Neural progenitor cell (in vitro differentiated cells): Measurements from ENCODE around the gene VPS13D. TPM values are rescaled to one million over a fixed set of nuclear protein-coding genes. Genes with fewer than 3 reads are reported as not detected.

Experiments used
- DNase-seq: peaks from one replicate; pipeline ENCODE4 v3.0.0-alpha.2; 2016; ENCODE audit warnings: low spot score
- H2AFZ ChIP-seq: fragments of 200-600 bp; sonication (generic); replicated peaks from 2 replicates; pipeline ENCODE4 v1.6.1; 2016; ENCODE audit warnings: antibody characterized with exemption
- H3F3A ChIP-seq: fragments of 200-600 bp; sonication (generic); 2 replicates; pipeline ENCODE4 v1.6.1; 2016; ENCODE audit warnings: antibody characterized with exemption, low read depth
- H3K27ac ChIP-seq: fragments of 200-600 bp; sonication (generic); 2 replicates; pipeline ENCODE4 v1.5.1; 2016; ENCODE audit warnings: mild to moderate bottlenecking
- H3K27me3 ChIP-seq: fragments of 200-600 bp; sonication (generic); 2 replicates; pipeline ENCODE4 v1.6.1; 2016; ENCODE audit warnings: mild to moderate bottlenecking, moderate library complexity
- H3K36me3 ChIP-seq: fragments of 200-600 bp; sonication (generic); 2 replicates; pipeline ENCODE4 v1.5.1; 2016
- H3K4me1 ChIP-seq: fragments of 200-600 bp; sonication (generic); 2 replicates; pipeline ENCODE4 v1.6.1; 2016; ENCODE audit warnings: mixed run types
- H3K4me2 ChIP-seq: fragments of 200-600 bp; sonication (generic); 2 replicates; pipeline ENCODE4 v1.6.1; 2016
- H3K4me3 ChIP-seq: fragments of 200-600 bp; sonication (generic); 2 replicates; pipeline ENCODE4 v1.5.1; 2016
- H3K79me2 ChIP-seq: fragments of 200-600 bp; sonication (generic); 2 replicates; pipeline ENCODE4 v1.6.1; 2016; ENCODE audit warnings: low read depth
- H3K9ac ChIP-seq: fragments of 200-600 bp; sonication (generic); 2 replicates; pipeline ENCODE4 v1.6.1; 2016
- H3K9me3 ChIP-seq: fragments of 200-600 bp; sonication (generic); 2 replicates; pipeline ENCODE4 v1.5.1; 2016; ENCODE audit warnings: low read depth
- H4K20me1 ChIP-seq: fragments of 200-600 bp; sonication (generic); 2 replicates; pipeline ENCODE4 v1.6.1; 2016; ENCODE audit warnings: low read depth
- H3K27ac Mint-ChIP-seq: 3 replicates; pipeline ENCODE4 v1.8.0; 2021; ENCODE audit warnings: mixed read lengths
- H3K27me3 Mint-ChIP-seq: 2 replicates; pipeline ENCODE4 v1.8.0; 2022; ENCODE audit warnings: low read depth, mild to moderate bottlenecking, inconsistent platforms, moderate library complexity, mixed read lengths; ENCODE audit not compliant: insufficient read depth
- H3K36me3 Mint-ChIP-seq: 3 replicates; pipeline ENCODE4 v1.8.0; 2021; ENCODE audit warnings: mixed read lengths
- H3K4me1 Mint-ChIP-seq: 3 replicates; pipeline ENCODE4 v1.8.0; 2021; ENCODE audit warnings: mixed read lengths
- H3K4me3 Mint-ChIP-seq: 3 replicates; pipeline ENCODE4 v1.8.0; 2021; ENCODE audit warnings: mild to moderate bottlenecking, moderate library complexity, mixed read lengths
- H3K9me3 Mint-ChIP-seq: 3 replicates; pipeline ENCODE4 v1.8.0; 2020; ENCODE audit warnings: mixed read lengths
- EZH2 ChIP-seq: fragments of 200-600 bp; sonication (generic); IDR thresholded peaks from 2 replicates; pipeline ENCODE4 v1.6.1; 2017; ENCODE audit warnings: antibody characterized with exemption, mild to moderate bottlenecking, moderate library complexity
- EZH2phosphoT487 ChIP-seq: fragments of 200-600 bp; sonication (generic); IDR thresholded peaks from 2 replicates; pipeline ENCODE4 v1.6.1; 2017; ENCODE audit warnings: antibody characterized with exemption
- total RNA-seq: library from RNA; depleted of rRNA; stranded (reverse); fragments of >200 nt; gene quantifications from 2 replicates; pipeline ENCODE4 v1.2.3, GENCODE V29; 2015; ENCODE audit warnings: low replicate concordance
- TF ChIP-seq, protein P1 (sequence below): fragments of 200-600 bp; sonication (generic); IDR thresholded peaks from 2 replicates; pipeline ENCODE4 v1.5.1; 2017; ENCODE audit warnings: antibody characterized with exemption, mild to moderate bottlenecking

VPS13D gene
- total RNA-seq, 1 donor from 2014 or later = 16.4 TPM

DNA sequence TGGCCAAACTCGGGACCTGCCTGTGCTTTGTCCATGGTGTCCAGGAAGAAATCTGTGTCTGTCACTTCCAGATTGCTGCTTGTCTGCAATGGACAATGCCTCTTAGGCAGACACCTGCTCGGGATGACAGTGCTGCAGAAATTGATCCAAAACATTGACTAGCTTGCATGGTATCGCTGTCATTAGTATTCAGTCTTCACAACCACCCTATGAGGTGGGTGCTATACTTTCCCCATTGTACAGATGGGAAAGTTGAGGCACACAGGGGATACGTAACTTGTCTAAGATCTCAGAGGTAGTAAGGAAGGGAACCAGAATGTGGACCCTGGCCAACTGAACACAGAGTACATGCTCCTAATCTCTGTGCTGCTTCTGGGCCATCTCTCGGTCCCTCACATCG, 249.5 kb downstream of the VPS13D start:
- Histone ChIP-seq H3K27me3 (no peaks in the 10 kb centered on the region), H4K20me1 (no peaks in the 10 kb centered on the region), H3K4me3 (no peak overlapping the region), H3K4me2 (no peak overlapping the region), H3K9me3 (no peaks in the 10 kb centered on the region), H3K4me1 (peaks cover 15% of the 10 kb centered on the region), H3F3A (no peaks in the 10 kb centered on the region), H3K9ac (no peak overlapping the region), H3K27ac (no peak overlapping the region), H3K79me2 (no peaks in the 10 kb centered on the region), H3K36me3 (no peaks in the 10 kb centered on the region), H2AFZ (no peak overlapping the region)
- Mint-ChIP-seq H3K27me3 (peaks cover 6% of the 10 kb centered on the region), H3K4me3 (no peak overlapping the region), H3K4me1 (peaks cover 18% of the 10 kb centered on the region), H3K27ac (peak overlapping the region; percentile 57), H3K9me3 (no peaks in the 10 kb centered on the region), H3K36me3 (no peaks in the 10 kb centered on the region)
- no peak for DNase-seq
- TF ChIP-seq, protein P1, sequence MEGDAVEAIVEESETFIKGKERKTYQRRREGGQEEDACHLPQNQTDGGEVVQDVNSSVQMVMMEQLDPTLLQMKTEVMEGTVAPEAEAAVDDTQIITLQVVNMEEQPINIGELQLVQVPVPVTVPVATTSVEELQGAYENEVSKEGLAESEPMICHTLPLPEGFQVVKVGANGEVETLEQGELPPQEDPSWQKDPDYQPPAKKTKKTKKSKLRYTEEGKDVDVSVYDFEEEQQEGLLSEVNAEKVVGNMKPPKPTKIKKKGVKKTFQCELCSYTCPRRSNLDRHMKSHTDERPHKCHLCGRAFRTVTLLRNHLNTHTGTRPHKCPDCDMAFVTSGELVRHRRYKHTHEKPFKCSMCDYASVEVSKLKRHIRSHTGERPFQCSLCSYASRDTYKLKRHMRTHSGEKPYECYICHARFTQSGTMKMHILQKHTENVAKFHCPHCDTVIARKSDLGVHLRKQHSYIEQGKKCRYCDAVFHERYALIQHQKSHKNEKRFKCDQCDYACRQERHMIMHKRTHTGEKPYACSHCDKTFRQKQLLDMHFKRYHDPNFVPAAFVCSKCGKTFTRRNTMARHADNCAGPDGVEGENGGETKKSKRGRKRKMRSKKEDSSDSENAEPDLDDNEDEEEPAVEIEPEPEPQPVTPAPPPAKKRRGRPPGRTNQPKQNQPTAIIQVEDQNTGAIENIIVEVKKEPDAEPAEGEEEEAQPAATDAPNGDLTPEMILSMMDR = no peak
- no peak for TF ChIP-seq EZH2phosphoT487
- TF ChIP-seq EZH2 = no peak

DNA sequence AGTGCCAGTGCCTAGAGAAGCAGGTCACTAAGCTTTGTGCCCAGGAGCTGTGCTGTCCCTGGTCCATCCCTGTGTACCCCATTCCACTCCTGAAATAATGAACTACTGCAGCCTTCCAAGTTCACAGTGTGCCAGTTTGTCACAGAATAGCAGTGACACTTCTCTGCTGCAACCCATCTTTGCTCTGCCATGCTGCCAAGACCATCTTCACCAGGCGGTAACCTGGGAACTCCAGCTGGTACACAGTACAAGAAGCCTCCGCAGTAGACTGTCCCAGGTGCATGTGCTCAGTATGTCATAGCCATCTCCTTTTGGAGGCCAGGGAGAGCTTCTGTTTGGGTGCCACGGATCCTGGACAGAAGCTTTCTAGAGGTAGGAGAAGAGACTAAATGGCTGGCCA, 250.2 kb downstream of the VPS13D start:
- Histone ChIP-seq H3K4me1 (peaks cover 15% of the 10 kb centered on the region), H2AFZ (no peak overlapping the region), H3K36me3 (no peaks in the 10 kb centered on the region), H4K20me1 (no peaks in the 10 kb centered on the region), H3K79me2 (no peaks in the 10 kb centered on the region), H3K4me3 (no peak overlapping the region), H3K4me2 (no peak overlapping the region), H3K27me3 (no peaks in the 10 kb centered on the region), H3F3A (no peaks in the 10 kb centered on the region), H3K27ac (no peak overlapping the region), H3K9me3 (no peaks in the 10 kb centered on the region), H3K9ac (no peak overlapping the region)
- no peak overlapping the region for H3K27ac Mint-ChIP-seq
- TF ChIP-seq EZH2phosphoT487 (no peak), EZH2 (no peak)
- TF ChIP-seq, protein P1 = no peak
- H3K9me3 Mint-ChIP-seq = no peaks in the 10 kb centered on the region
- peaks cover 4% of the 10 kb centered on the region for H3K27me3 Mint-ChIP-seq
- H3K36me3 Mint-ChIP-seq = no peaks in the 10 kb centered on the region
- no peak overlapping the region for H3K4me3 Mint-ChIP-seq
- no peak for DNase-seq
- H3K4me1 Mint-ChIP-seq = peaks cover 18% of the 10 kb centered on the region

DNA sequence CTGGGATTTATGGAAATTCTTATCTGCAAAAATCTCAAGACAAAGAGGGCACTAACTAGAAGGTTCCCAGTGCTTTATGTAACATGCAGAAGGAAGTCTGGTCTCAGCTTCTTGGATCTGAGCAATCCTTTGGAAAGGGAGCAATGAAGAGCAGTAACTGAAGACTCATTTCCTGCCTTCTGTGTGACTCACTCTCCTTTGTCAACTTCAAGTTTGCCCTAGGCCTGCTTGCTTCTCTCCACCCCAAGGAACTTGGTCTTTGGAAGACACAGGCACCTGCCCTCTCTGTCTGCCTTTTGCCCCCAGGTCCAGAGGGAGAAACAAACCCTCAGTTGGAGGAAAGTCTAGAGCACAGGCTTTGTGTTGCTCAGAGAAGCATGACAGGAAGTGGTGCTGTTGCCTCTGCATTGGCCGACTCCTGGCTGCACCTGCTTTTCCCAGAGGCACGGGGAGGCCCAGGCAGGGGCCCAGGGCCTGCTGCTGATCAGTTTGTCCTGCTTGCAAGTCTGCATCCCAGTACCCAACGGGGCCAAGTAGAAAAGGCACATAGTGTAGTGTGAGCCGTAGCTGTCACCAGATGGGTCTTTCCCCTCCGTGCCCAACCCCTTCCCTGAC, 251.0 kb downstream of the VPS13D start:
- H3K36me3 Mint-ChIP-seq = peaks cover under 1% of the 10 kb centered on the region
- Histone ChIP-seq H3K27me3 (no peaks in the 10 kb centered on the region), H3K4me3 (no peak overlapping the region), H3K9me3 (no peaks in the 10 kb centered on the region), H2AFZ (no peak overlapping the region), H3K36me3 (no peaks in the 10 kb centered on the region), H3K9ac (no peak overlapping the region), H4K20me1 (no peaks in the 10 kb centered on the region), H3K4me2 (no peak overlapping the region), H3F3A (no peaks in the 10 kb centered on the region), H3K4me1 (peaks cover 15% of the 10 kb centered on the region), H3K27ac (no peak overlapping the region), H3K79me2 (no peaks in the 10 kb centered on the region)
- H3K4me1 Mint-ChIP-seq = peaks cover 19% of the 10 kb centered on the region
- no peaks in the 10 kb centered on the region for H3K9me3 Mint-ChIP-seq
- peaks cover 4% of the 10 kb centered on the region for H3K27me3 Mint-ChIP-seq
- H3K4me3 Mint-ChIP-seq = no peak overlapping the region
- H3K27ac Mint-ChIP-seq = no peak overlapping the region
- no peak for DNase-seq
- TF ChIP-seq EZH2phosphoT487 (no peak), EZH2 (no peak)
- TF ChIP-seq, protein P1 = no peak
